Measurements from ENCODE around the gene FOXF1. TPM values are rescaled to one million over a fixed set of nuclear protein-coding genes. Genes with fewer than 3 reads are reported as not detected.

The FOXF1 gene
- total and polyA plus RNA-seq, 2 donors (not counting 1 experiment from before 2014, with no cell fraction given) = 14.0 to 31.5 TPM

DNA sequence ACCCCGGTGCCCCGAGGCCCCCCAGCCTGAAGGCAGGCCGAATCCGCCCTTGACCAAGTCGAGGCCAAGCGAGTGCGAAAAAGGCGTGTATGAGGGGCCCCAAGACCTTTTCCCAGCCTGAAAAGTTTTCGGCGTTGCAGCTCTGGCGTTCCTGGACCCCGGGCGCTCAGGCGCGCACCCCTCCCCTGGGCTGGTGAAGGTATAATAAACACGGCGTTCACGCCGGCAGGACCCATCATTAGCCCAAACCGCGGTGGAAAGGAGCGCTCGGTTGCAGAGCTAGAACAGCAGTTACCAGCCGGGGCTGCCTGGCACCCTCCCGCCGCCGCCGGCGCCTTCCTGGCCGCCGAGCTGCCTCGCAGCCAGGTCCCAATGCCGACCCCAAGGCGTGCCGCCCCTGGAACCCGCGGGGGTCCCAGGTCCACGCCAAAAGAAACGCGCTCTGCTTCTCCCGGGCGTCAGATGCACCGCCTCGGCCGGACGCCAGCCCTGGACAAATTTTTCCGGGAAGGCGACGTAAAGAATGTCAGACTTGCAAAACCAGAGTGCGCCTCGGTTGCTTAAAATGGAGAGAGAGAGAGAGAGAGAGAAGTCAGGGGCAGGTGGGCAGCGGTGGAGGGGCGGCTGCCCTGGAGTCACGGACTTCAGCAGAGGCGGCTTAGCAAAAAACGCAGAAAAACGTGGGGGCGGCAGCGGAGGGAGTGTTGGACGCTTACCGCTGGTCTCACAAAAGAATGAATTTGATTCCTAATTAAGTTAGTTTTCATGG is 11.5 kb upstream of the FOXF1 start:
- Histone ChIP-seq H3K36me3 (ENCODE audit: control insufficient read depth, insufficient read depth, low read length) (peaks cover 5% of the 10 kb centered on the region), H3K9ac (ENCODE audit: insufficient read depth, low read length) (no peak overlapping the region), H3K4me2 (ENCODE audit: extremely low read depth, insufficient read depth, low read length) (peak overlapping the region; percentile 75), H3K27ac (ENCODE audit: insufficient read depth, low read length) (peak overlapping the region; percentile 66), H3K4me3 (replicated peaks in 1 of 4; ENCODE audit: control extremely low read depth in 1 of 4, insufficient read depth in 1 of 4, low read depth in 3 of 4, low read length in 4 of 4) (peak overlapping the region in 3 of 4 experiments; percentile 24 to 52 (median 28)), H3K27me3 (ENCODE audit: control insufficient read depth, insufficient read depth, low read length) (no peaks in the 10 kb centered on the region), H3K9me3 (ENCODE audit: control insufficient read depth, insufficient read depth, low read depth, low read length) (no peaks in the 10 kb centered on the region), H3K79me2 (ENCODE audit: control insufficient read depth, insufficient read depth, low read length) (peaks cover 85% of the 10 kb centered on the region), H2AFZ (ENCODE audit: low read length) (no peak overlapping the region), H4K20me1 (ENCODE audit: control insufficient read depth, extremely low read depth, insufficient read depth, low read length) (no peaks in the 10 kb centered on the region), H3K4me1 (ENCODE audit: control insufficient read depth, extremely low read depth, insufficient read depth, low read length) (peaks cover under 1% of the 10 kb centered on the region)
- peak in 1 of 2 donors; percentile 63 for DNase-seq (ENCODE audit: low read depth in 2 of 2)
- no peak for TF ChIP-seq EZH2 (IDR thresholded peaks at IDR 0.05; ENCODE audit: low read length, missing control alignments)
- TF ChIP-seq, protein P1, sequence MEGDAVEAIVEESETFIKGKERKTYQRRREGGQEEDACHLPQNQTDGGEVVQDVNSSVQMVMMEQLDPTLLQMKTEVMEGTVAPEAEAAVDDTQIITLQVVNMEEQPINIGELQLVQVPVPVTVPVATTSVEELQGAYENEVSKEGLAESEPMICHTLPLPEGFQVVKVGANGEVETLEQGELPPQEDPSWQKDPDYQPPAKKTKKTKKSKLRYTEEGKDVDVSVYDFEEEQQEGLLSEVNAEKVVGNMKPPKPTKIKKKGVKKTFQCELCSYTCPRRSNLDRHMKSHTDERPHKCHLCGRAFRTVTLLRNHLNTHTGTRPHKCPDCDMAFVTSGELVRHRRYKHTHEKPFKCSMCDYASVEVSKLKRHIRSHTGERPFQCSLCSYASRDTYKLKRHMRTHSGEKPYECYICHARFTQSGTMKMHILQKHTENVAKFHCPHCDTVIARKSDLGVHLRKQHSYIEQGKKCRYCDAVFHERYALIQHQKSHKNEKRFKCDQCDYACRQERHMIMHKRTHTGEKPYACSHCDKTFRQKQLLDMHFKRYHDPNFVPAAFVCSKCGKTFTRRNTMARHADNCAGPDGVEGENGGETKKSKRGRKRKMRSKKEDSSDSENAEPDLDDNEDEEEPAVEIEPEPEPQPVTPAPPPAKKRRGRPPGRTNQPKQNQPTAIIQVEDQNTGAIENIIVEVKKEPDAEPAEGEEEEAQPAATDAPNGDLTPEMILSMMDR (conservative IDR thresholded peaks at IDR 0.05 in 1 of 2, IDR thresholded peaks at IDR 0.05 in 1 of 2; ENCODE audit: low read depth in 1 of 2, low read length in 2 of 2) = no peak

DNA sequence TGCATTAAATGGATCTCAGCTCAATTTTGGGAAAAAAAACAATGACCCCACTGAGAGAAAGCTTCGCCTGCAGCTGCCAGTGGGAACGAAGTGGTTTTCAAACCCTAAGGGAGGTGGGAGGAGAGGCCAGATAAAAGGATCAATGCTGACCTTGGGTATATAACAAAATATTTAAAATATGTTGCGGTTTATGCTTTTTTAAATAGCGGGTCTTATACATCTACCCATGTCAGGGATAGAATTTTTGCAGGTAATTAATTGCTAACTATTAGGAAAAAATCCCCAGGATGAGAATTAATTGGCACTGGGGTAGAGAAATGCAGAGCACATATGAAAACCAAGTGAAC is 10.9 kb upstream of the FOXF1 start:
- Histone ChIP-seq H3K4me1 (ENCODE audit: control insufficient read depth, extremely low read depth, insufficient read depth, low read length) (peaks cover 4% of the 10 kb centered on the region), H3K36me3 (ENCODE audit: control insufficient read depth, insufficient read depth, low read length) (peaks cover 5% of the 10 kb centered on the region), H2AFZ (ENCODE audit: low read length) (no peak overlapping the region), H3K9ac (ENCODE audit: insufficient read depth, low read length) (no peak overlapping the region), H3K4me3 (replicated peaks in 1 of 4; ENCODE audit: control extremely low read depth in 1 of 4, insufficient read depth in 1 of 4, low read depth in 3 of 4, low read length in 4 of 4) (peak overlapping the region in 2 of 4 experiments; percentile 28 to 52), H3K27ac (ENCODE audit: insufficient read depth, low read length) (no peak overlapping the region), H3K4me2 (ENCODE audit: extremely low read depth, insufficient read depth, low read length) (peak overlapping the region; percentile 75), H3K9me3 (ENCODE audit: control insufficient read depth, insufficient read depth, low read depth, low read length) (no peaks in the 10 kb centered on the region), H4K20me1 (ENCODE audit: control insufficient read depth, extremely low read depth, insufficient read depth, low read length) (no peaks in the 10 kb centered on the region), H3K79me2 (ENCODE audit: control insufficient read depth, insufficient read depth, low read length) (peaks cover 86% of the 10 kb centered on the region), H3K27me3 (ENCODE audit: control insufficient read depth, insufficient read depth, low read length) (no peaks in the 10 kb centered on the region)
- no peak for DNase-seq (ENCODE audit: low read depth in 2 of 2)
- TF ChIP-seq, protein P1 (conservative IDR thresholded peaks at IDR 0.05 in 1 of 2, IDR thresholded peaks at IDR 0.05 in 1 of 2; ENCODE audit: low read depth in 1 of 2, low read length in 2 of 2) = no peak
- no peak for TF ChIP-seq EZH2 (IDR thresholded peaks at IDR 0.05; ENCODE audit: low read length, missing control alignments)

DNA sequence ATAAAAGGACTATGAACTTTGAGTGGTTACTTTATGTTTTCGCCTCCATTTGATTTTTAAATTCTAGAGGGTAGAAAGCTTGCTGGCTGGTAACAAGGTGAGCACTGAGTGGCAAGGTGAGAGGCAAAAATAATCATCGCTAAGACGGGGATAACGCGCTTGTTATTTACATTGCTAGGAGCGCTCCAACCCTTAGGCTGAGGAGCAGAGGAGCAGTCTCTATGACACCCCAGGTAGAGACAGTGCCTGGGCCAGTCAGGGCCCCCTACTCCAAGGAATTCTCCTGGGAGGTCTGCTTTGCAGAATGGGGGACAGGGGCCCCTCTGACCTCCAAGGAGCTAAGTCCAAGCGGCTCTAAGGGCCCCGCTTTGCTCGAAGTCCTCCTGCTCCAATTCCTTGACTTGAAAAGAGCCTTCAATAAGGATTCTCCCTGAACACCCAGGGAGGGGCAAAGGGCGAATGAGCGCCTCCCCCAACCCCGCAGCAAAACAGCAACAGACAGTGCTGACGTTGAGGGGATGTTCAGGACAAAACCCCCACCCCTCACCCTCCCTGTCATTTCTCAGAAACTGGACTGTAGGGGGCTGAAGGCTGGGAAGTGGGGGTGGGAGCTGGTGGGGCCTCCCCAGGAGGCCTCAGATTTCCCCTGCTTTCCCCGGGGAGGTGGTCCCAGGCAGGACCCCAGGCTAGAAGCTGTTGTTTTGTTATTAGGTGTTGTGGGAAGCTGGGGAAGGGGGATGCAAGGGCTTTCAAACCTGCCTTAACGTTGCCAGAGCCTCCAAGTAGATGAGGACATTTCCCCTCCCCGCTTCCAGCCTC is 10.2 kb upstream of the FOXF1 start:
- H3K4me3 ChIP-seq (replicated peaks in 1 of 4; ENCODE audit: control extremely low read depth in 1 of 4, insufficient read depth in 1 of 4, low read depth in 3 of 4, low read length in 4 of 4) = no peak overlapping the region
- no peak overlapping the region for H2AFZ ChIP-seq (ENCODE audit: low read length)
- no peak overlapping the region for H3K4me2 ChIP-seq (ENCODE audit: extremely low read depth, insufficient read depth, low read length)
- H3K36me3 ChIP-seq (ENCODE audit: control insufficient read depth, insufficient read depth, low read length) = peaks cover 4% of the 10 kb centered on the region
- no peak overlapping the region for H3K9ac ChIP-seq (ENCODE audit: insufficient read depth, low read length)
- no peaks in the 10 kb centered on the region for H4K20me1 ChIP-seq (ENCODE audit: control insufficient read depth, extremely low read depth, insufficient read depth, low read length)
- no peaks in the 10 kb centered on the region for H3K9me3 ChIP-seq (ENCODE audit: control insufficient read depth, insufficient read depth, low read depth, low read length)
- peaks cover 86% of the 10 kb centered on the region for H3K79me2 ChIP-seq (ENCODE audit: control insufficient read depth, insufficient read depth, low read length)
- TF ChIP-seq EZH2 (IDR thresholded peaks at IDR 0.05; ENCODE audit: low read length, missing control alignments) = no peak
- TF ChIP-seq, protein P1 (conservative IDR thresholded peaks at IDR 0.05 in 1 of 2, IDR thresholded peaks at IDR 0.05 in 1 of 2; ENCODE audit: low read depth in 1 of 2, low read length in 2 of 2) = no peak
- no peaks in the 10 kb centered on the region for H3K27me3 ChIP-seq (ENCODE audit: control insufficient read depth, insufficient read depth, low read length)
- no peak overlapping the region for H3K27ac ChIP-seq (ENCODE audit: insufficient read depth, low read length)
- peaks cover 9% of the 10 kb centered on the region for H3K4me1 ChIP-seq (ENCODE audit: control insufficient read depth, extremely low read depth, insufficient read depth, low read length)
- DNase-seq (ENCODE audit: low read depth in 2 of 2) = no peak
